ENCODE measurements around the gene WDR91. TPM values are rescaled to one million over a fixed set of nuclear protein-coding genes. Genes with fewer than 3 reads are reported as not detected.

WDR91 gene
- 10 to 100 TPM; 22.9 to 27.9 TPM for total RNA-seq
- polyA plus RNA-seq (ENCODE audit: insufficient read length in 6 of 6), result 10 to 100 TPM; 48.7 to 67.6 (median 51.6) TPM
- long read RNA-seq, donor 1, full-length matches to known transcripts, result 6 of 20 reads
- long read RNA-seq, donor 1, partial matches to known transcripts, result 14 of 20 reads
- long read RNA-seq, donor 1, other reads (novel, unspliced or antisense), result 0 of 20 reads
- long read RNA-seq, donor 2, full-length matches to known transcripts, result 4 of 4 reads
- long read RNA-seq, donor 2, partial matches to known transcripts, result 0 of 4 reads
- long read RNA-seq, donor 2, other reads (novel, unspliced or antisense), result 0 of 4 reads
- long read RNA-seq, donor 3, full-length matches to known transcripts, result 1 of 1 reads
- long read RNA-seq, donor 3, partial matches to known transcripts, result 0 of 1 reads
- long read RNA-seq, donor 3, other reads (novel, unspliced or antisense), result 0 of 1 reads
- long read RNA-seq, donor 4, partial matches to known transcripts, result 2 of 5 reads
- long read RNA-seq, donor 4, other reads (novel, unspliced or antisense), result 3 of 5 reads
- long read RNA-seq, donor 5, result 0 reads
- long read RNA-seq, donor 6, full-length matches to known transcripts, result 10 of 10 reads
- long read RNA-seq, donor 6, partial matches to known transcripts, result 0 of 10 reads
- long read RNA-seq, donor 6, other reads (novel, unspliced or antisense), result 0 of 10 reads
- long read RNA-seq, donor 7, full-length matches to known transcripts, result 2 of 21 reads
- long read RNA-seq, donor 7, partial matches to known transcripts, result 19 of 21 reads
- long read RNA-seq, donor 7, other reads (novel, unspliced or antisense), result 0 of 21 reads
- long read RNA-seq, donor 8, full-length matches to known transcripts, result 2 of 2 reads
- long read RNA-seq, donor 8, partial matches to known transcripts, result 0 of 2 reads
- long read RNA-seq, donor 8, other reads (novel, unspliced or antisense), result 0 of 2 reads
- long read RNA-seq, donor 9, result 0 reads
- long read RNA-seq, donor 10, full-length matches to known transcripts, result 4 of 8 reads
- long read RNA-seq, donor 10, partial matches to known transcripts, result 3 of 8 reads
- long read RNA-seq, donor 10, other reads (novel, unspliced or antisense), result 1 of 8 reads
- long read RNA-seq, donor 11, result 0 reads
- long read RNA-seq, donor 12, full-length matches to known transcripts, result 4 of 4 reads
- long read RNA-seq, donor 12, partial matches to known transcripts, result 0 of 4 reads
- long read RNA-seq, donor 12, other reads (novel, unspliced or antisense), result 0 of 4 reads

DNA sequence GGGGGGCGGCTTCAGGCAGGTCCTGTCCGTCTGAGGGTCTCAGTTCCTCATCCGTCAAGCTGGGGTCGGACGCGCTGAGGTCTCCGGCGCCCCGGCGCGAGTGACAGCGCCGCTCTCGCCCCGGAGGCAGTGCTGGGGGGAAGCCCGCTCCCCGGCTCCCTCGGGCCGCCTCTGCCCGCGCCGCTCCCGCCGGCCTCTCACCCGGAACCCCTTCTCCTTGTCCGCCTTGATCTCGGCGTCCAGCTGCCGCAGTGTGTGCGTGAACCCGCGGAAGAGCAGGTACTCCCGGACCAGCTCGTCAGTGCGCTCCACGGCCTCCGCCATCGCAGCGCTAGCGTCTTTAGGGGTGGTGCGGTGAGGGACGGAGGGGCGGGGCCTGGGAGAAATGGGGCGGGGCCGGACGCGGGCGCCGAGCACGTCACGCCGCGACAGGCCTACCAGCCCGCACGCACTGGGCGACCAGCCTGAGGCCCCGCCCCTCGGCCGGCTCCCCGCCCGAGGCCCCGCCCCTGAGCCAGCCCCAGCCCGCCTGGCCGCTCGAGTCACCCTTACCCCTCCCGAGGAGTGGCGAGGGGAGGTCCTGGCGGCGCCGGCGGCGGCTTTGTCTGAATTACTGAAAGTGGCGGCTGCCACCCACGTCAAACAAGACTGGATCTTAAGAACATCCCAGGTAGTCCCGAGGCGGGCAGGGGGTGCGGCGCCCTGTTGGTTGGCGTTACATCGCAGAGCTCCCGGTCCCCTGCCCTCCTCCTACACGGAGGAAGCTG is at the start of gene WDR91:
Gene WDR91 (minus strand): TSS at position 348 of the 767 bp plus-strand sequence. CDS start 24 bp downstream, at position 324.
- peak within 1 kb of the TSS; percentile 65 to 87 for H3K4me3 ChIP-seq
- DNase-seq (peak; percentile 93 to 100 (median 97)), ATAC-seq (peak; percentile 95)
- no peaks in the 10 kb centered on the region for H3K36me3 ChIP-seq
- H3K27ac ChIP-seq, result peak within 1 kb of the TSS; percentile 88
- no peaks in the 10 kb centered on the region for H3K9me3 ChIP-seq
- H3K27me3 ChIP-seq, result no peaks in the 10 kb centered on the region
- peaks cover 28 to 46% of the 10 kb centered on the region in 2 donors for H3K4me1 ChIP-seq
- intact Hi-C loops (cut with DNase I), result no loop called here
- TF ChIP-seq, protein P1, sequence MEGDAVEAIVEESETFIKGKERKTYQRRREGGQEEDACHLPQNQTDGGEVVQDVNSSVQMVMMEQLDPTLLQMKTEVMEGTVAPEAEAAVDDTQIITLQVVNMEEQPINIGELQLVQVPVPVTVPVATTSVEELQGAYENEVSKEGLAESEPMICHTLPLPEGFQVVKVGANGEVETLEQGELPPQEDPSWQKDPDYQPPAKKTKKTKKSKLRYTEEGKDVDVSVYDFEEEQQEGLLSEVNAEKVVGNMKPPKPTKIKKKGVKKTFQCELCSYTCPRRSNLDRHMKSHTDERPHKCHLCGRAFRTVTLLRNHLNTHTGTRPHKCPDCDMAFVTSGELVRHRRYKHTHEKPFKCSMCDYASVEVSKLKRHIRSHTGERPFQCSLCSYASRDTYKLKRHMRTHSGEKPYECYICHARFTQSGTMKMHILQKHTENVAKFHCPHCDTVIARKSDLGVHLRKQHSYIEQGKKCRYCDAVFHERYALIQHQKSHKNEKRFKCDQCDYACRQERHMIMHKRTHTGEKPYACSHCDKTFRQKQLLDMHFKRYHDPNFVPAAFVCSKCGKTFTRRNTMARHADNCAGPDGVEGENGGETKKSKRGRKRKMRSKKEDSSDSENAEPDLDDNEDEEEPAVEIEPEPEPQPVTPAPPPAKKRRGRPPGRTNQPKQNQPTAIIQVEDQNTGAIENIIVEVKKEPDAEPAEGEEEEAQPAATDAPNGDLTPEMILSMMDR (IDR thresholded peaks at IDR 0.05), result no peak

DNA sequence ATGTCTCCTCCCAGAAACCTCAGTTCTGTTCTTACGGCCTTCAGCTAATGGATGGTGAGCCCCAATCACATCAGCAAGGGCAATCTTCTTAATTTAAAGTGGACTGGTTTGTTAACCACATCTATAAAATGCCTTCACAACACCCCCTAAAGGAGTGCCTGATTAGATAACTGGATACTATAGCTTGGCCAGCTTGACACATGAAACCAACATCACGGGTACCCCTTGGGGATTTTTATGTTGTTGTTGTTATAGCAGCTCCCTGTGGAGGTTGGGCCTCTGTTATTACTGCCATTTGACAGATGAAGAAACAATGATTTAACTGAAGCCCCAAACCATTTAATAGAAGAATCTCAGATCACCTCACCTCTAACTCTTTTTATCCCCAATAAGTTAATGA is 49.1 kb upstream of the WDR91 start:
- DNase-seq, result no peak
- TF ChIP-seq, protein P1 (IDR thresholded peaks at IDR 0.05), result no peak
- Histone ChIP-seq H3K9me3 (peaks cover 0 to 8% of the 10 kb centered on the region in 2 donors), H3K4me1 (no peaks in the 10 kb centered on the region), H3K4me3 (no peak overlapping the region), H3K36me3 (no peaks in the 10 kb centered on the region), H3K27me3 (no peaks in the 10 kb centered on the region), H3K27ac (no peak overlapping the region)
- intact Hi-C loops (cut with DNase I), result no loop called here
- ATAC-seq, result no peak

DNA sequence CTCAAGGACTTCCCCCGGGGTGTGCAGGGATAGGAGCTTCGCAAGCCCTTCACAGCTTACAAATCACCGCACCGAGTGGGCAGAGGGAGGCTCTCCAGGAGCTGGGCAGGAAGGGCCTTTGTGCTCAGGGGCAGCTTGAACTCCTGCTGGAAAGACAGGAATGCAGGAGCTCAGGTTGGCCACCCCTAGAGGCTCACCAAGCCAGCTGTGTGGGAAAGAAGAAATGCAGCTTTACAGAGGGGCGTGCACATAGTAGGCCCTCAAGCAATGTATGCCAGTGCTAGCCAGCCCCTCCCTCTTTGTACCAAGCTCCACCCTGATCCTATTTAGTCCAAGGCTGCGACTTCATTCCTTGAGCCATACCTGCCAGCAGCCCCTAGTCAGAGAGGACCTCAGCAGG is 48.4 kb upstream of the WDR91 start:
- Histone ChIP-seq H3K27ac (no peak overlapping the region), H3K4me3 (no peak overlapping the region), H3K9me3 (peaks cover 0 to 6% of the 10 kb centered on the region in 2 donors), H3K36me3 (no peaks in the 10 kb centered on the region), H3K4me1 (peaks cover 5 to 7% of the 10 kb centered on the region in 2 donors), H3K27me3 (no peaks in the 10 kb centered on the region)
- TF ChIP-seq, protein P1 (IDR thresholded peaks at IDR 0.05), result no peak
- DNase-seq (no peak), ATAC-seq (no peak)
- intact Hi-C loops (cut with DNase I), result no loop called here

DNA sequence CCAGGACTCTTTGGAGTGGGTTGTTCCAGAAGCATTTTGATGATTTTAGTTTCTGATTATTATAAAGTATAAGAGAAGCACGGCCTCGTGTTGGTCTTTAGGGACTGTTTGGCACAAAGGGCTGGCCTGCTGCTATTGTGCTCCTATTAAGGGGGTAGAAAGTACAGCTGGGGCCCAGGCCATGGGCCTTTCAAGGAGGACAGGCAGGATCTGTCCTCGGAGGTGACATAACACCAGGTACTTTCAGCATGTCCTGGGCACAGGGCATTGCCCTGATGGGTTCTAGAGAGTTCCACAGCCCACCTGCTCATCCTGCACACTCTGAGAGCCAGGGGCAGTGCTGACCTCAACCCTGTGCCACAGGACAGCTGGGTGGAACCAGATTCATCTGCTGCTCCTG is 47.3 kb upstream of the WDR91 start:
- ATAC-seq (no peak), DNase-seq (no peak)
- Histone ChIP-seq H3K4me3 (no peak overlapping the region), H3K27ac (no peak overlapping the region), H3K27me3 (no peaks in the 10 kb centered on the region), H3K36me3 (no peaks in the 10 kb centered on the region), H3K9me3 (peaks cover 0 to 2% of the 10 kb centered on the region in 2 donors), H3K4me1 (peaks cover 14 to 18% of the 10 kb centered on the region in 2 donors)
- TF ChIP-seq, protein P1 (IDR thresholded peaks at IDR 0.05), result no peak
- intact Hi-C loops (cut with DNase I), result no loop called here
